Activated CD4-positive, alpha-beta memory T cell treated with anti-CD3 and anti-CD28 coated beads for 36 hours (primary cell): ENCODE measurements around the gene KRT83. TPM values are rescaled to one million over a fixed set of nuclear protein-coding genes. Genes with fewer than 3 reads are reported as not detected.
"Not testable (repeated sequence)": the region's sequence is repeated elsewhere in the genome, so short reads cannot be mapped to it uniquely, and the experiment has no call there.

Source experiments
- CTCF ChIA-PET: fragments of 350-600 bp; sonication (Branson Sonifier 250); formaldehyde crosslinking; loops from one replicate; lab custom pipeline; 2021; ENCODE audit warnings: antibody characterized with exemption, inconsistent platforms; lab: Charles Lee
- POLR2A ChIA-PET: fragments of 350-600 bp; sonication (Branson Sonifier 250); formaldehyde crosslinking; loops from one replicate; lab custom pipeline; 2021; ENCODE audit warnings: antibody characterized with exemption; lab: Charles Lee
- DNase-seq: peaks from one replicate; pipeline ENCODE4 v3.0.0-alpha.2; 2020
- H3K27ac Mint-ChIP-seq: one replicate; pipeline ENCODE4 v1.8.0; 2021; ENCODE audit warnings: mixed read lengths
- H3K27me3 Mint-ChIP-seq: one replicate; pipeline ENCODE4 v1.8.0; 2021; ENCODE audit warnings: mixed read lengths
- H3K36me3 Mint-ChIP-seq: one replicate; pipeline ENCODE4 v1.8.0; 2021; ENCODE audit warnings: mixed read lengths
- H3K4me1 Mint-ChIP-seq: one replicate; pipeline ENCODE4 v1.8.0; 2021; ENCODE audit warnings: low read depth, mixed read lengths
- H3K4me3 Mint-ChIP-seq: one replicate; pipeline ENCODE4 v1.8.0; 2021; ENCODE audit warnings: mild to moderate bottlenecking, mixed read lengths
- H3K9me3 Mint-ChIP-seq: one replicate; pipeline ENCODE4 v1.8.0; 2021; ENCODE audit warnings: mixed read lengths
- intact Hi-C: fragments of 100-400 bp; cut with micrococcal nuclease; formaldehyde crosslinking; loops from one replicate; pipeline ENCODE4 v1.15.1; 2023
- total RNA-seq, 2 experiments: library from RNA; stranded (reverse); gene quantifications; one replicate each; pipeline ENCODE4 v1.2.3, GENCODE V29; 2021

KRT83 gene
- total RNA-seq, 2 experiments from 2014 or later: not detected

- H3K9me3 Mint-ChIP-seq: no peaks in the 10 kb centered on the region
- no peak overlapping the region for H3K4me3 Mint-ChIP-seq
- H3K4me1 Mint-ChIP-seq: peaks cover 6% of the 10 kb centered on the region
- ChIA-PET POLR2A (no interaction called here), CTCF (interaction anchor here (0.6 to 1.8 kb wide), 6 partner anchors 10 to 629 kb away, joined by 3 to 4 read pairs (median 3); no protein-coding TSS in a partner anchor)
- peak; percentile 58 for DNase-seq
- intact Hi-C loops: no loop called here
- peaks cover 5% of the 10 kb centered on the region for H3K27me3 Mint-ChIP-seq
- H3K36me3 Mint-ChIP-seq: no peaks in the 10 kb centered on the region
- H3K27ac Mint-ChIP-seq: no peak overlapping the region
Observed at GRCh38 chr12:52351196-52352059, 30.2 kb upstream of the KRT83 start.

DNA sequence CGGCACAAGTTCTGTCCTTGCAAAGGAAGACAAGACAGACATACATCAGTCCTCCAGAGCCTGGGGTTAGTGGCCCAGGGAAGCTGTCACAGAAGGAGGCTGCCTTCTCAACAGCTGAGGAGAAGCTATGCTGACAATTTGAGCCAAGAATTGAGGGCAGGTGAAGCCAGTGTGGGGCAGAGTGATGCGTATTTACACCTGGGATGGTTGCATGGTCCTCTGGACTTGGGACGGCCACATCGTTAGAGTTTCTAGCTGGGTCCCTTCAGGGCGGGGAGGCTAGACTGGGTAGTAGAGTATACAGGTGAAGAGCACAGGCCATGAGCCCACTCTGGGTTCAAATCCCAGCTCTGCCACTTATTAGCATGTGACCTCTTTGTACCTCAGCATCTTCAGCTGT lies 29.6 kb upstream of the KRT83 start:
- no peaks in the 10 kb centered on the region for H3K9me3 Mint-ChIP-seq
- peaks cover 5% of the 10 kb centered on the region for H3K27me3 Mint-ChIP-seq
- intact Hi-C loops: no loop called here
- ChIA-PET CTCF (interaction anchor here (0.7 to 1.8 kb wide), 4 partner anchors 11 to 72 kb away, joined by 3 to 4 read pairs (median 3); no protein-coding TSS in a partner anchor), POLR2A (no interaction called here)
- H3K4me3 Mint-ChIP-seq: no peak overlapping the region
- no peaks in the 10 kb centered on the region for H3K36me3 Mint-ChIP-seq
- DNase-seq: no peak
- H3K4me1 Mint-ChIP-seq: peaks cover 6% of the 10 kb centered on the region
- H3K27ac Mint-ChIP-seq: no peak overlapping the region

DNA sequence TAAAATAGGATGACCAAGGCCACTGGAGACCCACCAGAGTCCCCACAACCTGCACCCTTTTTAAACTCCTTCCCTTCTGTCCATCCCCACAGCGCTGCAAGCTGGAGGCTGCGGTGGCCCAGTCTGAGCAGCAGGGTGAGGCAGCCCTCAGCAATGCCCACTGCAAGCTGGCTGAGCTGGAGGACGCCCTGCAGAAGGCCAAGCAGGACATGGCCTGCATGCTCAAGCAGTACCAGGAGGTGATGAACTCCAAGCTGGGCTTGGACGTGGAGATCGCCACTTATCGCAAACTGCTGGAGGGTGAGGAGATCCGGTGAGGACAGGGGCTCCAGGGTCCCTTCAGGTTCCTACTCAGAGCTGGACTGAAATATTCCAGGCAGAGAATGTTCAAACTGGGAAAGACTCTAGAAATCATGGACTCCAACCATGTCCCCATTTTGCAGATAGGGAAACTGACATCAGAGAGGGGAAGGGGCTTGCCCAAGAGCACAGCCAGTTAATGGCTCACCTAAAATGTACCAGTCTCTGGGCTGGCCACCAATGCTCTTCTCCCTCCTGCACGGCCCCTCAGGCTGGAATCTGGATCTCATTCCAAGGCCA lies 28.9 kb upstream of the KRT83 start:
- intact Hi-C loops: no loop called here
- CTCF ChIA-PET: interaction anchor here (0.6 to 1.3 kb wide), 3 partner anchors 35 to 427 kb away, joined by 3 read pairs; no protein-coding TSS in a partner anchor
- POLR2A ChIA-PET: no interaction called here
- H3K9me3 Mint-ChIP-seq: no peaks in the 10 kb centered on the region
- H3K4me1 Mint-ChIP-seq: peaks cover 6% of the 10 kb centered on the region
- H3K4me3 Mint-ChIP-seq: no peak overlapping the region
- no peak overlapping the region for H3K27ac Mint-ChIP-seq
- H3K36me3 Mint-ChIP-seq: no peaks in the 10 kb centered on the region
- DNase-seq: no peak
- peaks cover 5% of the 10 kb centered on the region for H3K27me3 Mint-ChIP-seq

GRCh38 chr12:52349196-52349595 lies 28.0 kb upstream of the KRT83 start:
- no peak for DNase-seq
- Mint-ChIP-seq H3K4me3 (no peak overlapping the region), H3K27ac (no peak overlapping the region), H3K4me1 (peaks cover 6% of the 10 kb centered on the region), H3K27me3 (peaks cover 4% of the 10 kb centered on the region), H3K9me3 (no peaks in the 10 kb centered on the region), H3K36me3 (no peaks in the 10 kb centered on the region)
- CTCF ChIA-PET: interaction anchor here (0.6 kb wide), 1 partner anchor 128 kb away, joined by 3 read pairs; no protein-coding TSS in a partner anchor
- intact Hi-C loops: no loop called here
- POLR2A ChIA-PET: no interaction called here

DNA sequence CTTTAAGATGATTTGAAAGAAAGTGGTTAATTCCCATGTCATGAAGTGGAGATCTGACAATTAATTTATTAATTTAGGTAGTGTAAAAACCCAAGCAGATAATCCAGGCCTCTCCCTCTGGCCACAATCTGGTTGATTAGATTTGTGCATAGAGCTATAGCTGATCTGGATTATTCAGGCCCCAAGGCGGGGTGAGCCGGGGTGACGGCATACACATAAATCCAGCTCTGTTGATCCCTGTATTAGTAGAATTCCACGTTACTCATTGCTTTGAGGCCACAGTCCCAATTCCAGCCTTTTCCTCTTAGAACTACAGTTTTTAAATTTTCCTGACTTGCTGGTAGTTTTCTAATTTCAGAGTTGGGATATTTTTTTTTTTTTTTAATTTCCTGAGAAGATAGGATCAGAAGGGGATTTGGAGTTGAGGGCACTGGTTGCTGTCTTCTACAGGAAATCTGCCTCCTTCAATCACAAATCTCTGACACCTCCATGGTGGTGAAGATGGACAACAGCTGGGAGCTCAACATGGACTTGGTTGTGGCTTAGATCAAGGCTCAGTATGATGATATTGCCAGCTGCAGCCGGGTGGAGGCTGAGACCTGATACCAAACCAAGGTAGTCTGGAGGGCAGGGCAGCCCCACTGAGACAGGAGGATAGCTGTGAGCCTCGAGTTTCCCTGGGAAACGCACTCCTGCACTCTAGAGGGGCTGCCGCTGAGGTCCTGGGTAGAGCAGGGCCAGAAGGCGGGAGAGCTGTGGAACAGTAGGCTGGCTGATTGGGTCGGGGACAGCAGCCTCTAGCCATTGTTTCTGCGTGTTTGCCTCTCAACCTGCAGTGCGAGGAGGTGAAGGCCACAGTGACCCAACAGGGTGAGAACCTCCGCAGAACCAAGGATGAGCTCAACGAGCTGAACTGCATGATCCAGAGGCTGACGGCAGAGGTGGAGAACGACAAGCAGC lies 26.6 kb upstream of the KRT83 start:
- intact Hi-C loops: no loop called here
- Mint-ChIP-seq H3K27ac (no peak overlapping the region), H3K36me3 (no peaks in the 10 kb centered on the region), H3K4me1 (peaks cover 6% of the 10 kb centered on the region), H3K9me3 (no peaks in the 10 kb centered on the region), H3K27me3 (no peaks in the 10 kb centered on the region), H3K4me3 (no peak overlapping the region)
- DNase-seq: no peak
- CTCF ChIA-PET: no interaction called here
- POLR2A ChIA-PET: interaction anchor here (0.7 kb wide), 1 partner anchor 16 kb away, joined by 3 read pairs; no protein-coding TSS in a partner anchor

- H3K4me3 Mint-ChIP-seq: no peak overlapping the region
- DNase-seq: no peak
- H3K27me3 Mint-ChIP-seq: no peaks in the 10 kb centered on the region
- no peak overlapping the region for H3K27ac Mint-ChIP-seq
- intact Hi-C loops: no loop called here
- peaks cover 4% of the 10 kb centered on the region for H3K4me1 Mint-ChIP-seq
- CTCF ChIA-PET: no interaction called here
- H3K36me3 Mint-ChIP-seq: no peaks in the 10 kb centered on the region
- H3K9me3 Mint-ChIP-seq: no peaks in the 10 kb centered on the region
- POLR2A ChIA-PET: no interaction called here
Observed at GRCh38 chr12:52347016-52347415, 25.8 kb upstream of the KRT83 start.

GRCh38 chr12:52346593-52346992 lies 25.4 kb upstream of the KRT83 start:
- no peak for DNase-seq
- Mint-ChIP-seq H3K27ac (no peak overlapping the region), H3K4me3 (no peak overlapping the region), H3K27me3 (peaks cover 2% of the 10 kb centered on the region), H3K9me3 (no peaks in the 10 kb centered on the region), H3K4me1 (peaks cover under 1% of the 10 kb centered on the region), H3K36me3 (no peaks in the 10 kb centered on the region)
- ChIA-PET CTCF (no interaction called here), POLR2A (no interaction called here)
- intact Hi-C loops: no loop called here

DNA sequence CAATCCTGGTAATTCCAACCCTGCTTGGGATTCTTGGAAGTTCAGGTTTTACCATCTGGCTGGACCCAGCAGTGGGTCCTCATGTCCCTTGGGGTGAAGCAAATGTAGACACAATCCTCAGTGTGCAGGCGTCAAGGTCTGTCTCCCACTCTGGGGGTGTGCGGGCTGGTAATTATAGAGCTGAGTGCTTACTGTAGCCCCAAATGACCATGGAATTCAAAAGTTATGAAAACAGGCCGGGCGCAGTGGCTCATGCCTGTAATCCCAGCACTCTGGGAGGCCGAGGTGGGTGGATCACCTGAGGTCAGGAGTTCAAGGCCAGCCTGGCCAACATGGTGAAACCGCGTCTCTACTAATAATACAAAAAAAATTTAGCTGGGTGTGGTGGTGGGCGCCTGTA lies 23.8 kb upstream of the KRT83 start:
- intact Hi-C loops, H3K36me3 Mint-ChIP-seq, H3K4me3 Mint-ChIP-seq, POLR2A ChIA-PET, H3K9me3 Mint-ChIP-seq, H3K4me1 Mint-ChIP-seq, H3K27me3 Mint-ChIP-seq, H3K27ac Mint-ChIP-seq, DNase-seq: not testable (repeated sequence)
- CTCF ChIA-PET: interaction anchor here (1.4 kb wide), 1 partner anchor 539 kb away, joined by 3 read pairs; no protein-coding TSS in a partner anchor

- ChIA-PET CTCF (interaction anchor here (1.4 kb wide), 1 partner anchor 540 kb away, joined by 3 read pairs; no protein-coding TSS in a partner anchor), POLR2A (no interaction called here)
- Mint-ChIP-seq H3K27me3 (peaks cover 2% of the 10 kb centered on the region), H3K36me3 (no peaks in the 10 kb centered on the region), H3K9me3 (no peaks in the 10 kb centered on the region), H3K4me1 (no peaks in the 10 kb centered on the region), H3K4me3 (no peak overlapping the region), H3K27ac (no peak overlapping the region)
- intact Hi-C loops: no loop called here
- DNase-seq: no peak
Observed at GRCh38 chr12:52344111-52344510, 22.9 kb upstream of the KRT83 start.

GRCh38 chr12:52343550-52343949 lies 22.4 kb upstream of the KRT83 start:
- intact Hi-C loops: no loop called here
- ChIA-PET CTCF (no interaction called here), POLR2A (no interaction called here)
- H3K9me3 Mint-ChIP-seq: no peaks in the 10 kb centered on the region
- H3K4me3 Mint-ChIP-seq: no peak overlapping the region
- H3K4me1 Mint-ChIP-seq: no peaks in the 10 kb centered on the region
- H3K36me3 Mint-ChIP-seq: no peaks in the 10 kb centered on the region
- no peak overlapping the region for H3K27ac Mint-ChIP-seq
- peaks cover 6% of the 10 kb centered on the region for H3K27me3 Mint-ChIP-seq
- no peak for DNase-seq

DNA sequence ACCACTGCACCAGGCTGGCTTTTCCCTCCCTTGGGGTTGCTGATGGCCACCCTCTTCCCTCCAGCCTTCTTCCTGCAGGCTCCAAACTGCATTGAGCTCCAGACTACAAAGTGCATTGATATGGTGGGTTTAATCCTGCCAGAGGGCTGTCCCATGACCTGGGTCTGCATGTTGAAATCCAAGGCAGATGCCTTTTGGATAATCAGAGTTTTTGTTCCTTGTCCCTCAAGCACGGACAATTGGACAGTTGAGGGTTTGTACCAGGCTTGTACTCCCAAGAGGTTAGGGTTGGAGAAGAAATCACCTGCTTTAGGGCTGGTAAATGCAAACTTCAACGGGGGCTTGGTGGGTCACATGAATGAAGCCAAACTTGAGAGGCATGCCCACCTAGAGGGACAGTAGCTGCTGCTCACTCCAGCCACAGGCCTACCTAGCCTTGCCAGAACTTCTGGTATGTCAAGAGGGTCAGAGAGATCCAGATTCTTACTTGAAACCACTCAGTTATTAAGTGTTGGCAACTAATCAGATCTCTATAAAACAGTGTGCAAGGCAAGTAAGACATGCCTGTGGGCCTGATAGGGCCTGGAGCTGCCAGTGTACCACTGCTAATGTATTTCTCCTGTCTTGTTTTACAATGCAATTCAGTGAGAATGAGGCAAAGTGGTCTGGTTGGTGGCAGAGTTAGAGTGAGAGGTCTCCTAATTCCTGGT lies 21.7 kb upstream of the KRT83 start:
- DNase-seq: no peak
- H3K4me1 Mint-ChIP-seq: no peaks in the 10 kb centered on the region
- H3K36me3 Mint-ChIP-seq: no peaks in the 10 kb centered on the region
- intact Hi-C loops: no loop called here
- peaks cover 6% of the 10 kb centered on the region for H3K27me3 Mint-ChIP-seq
- no peaks in the 10 kb centered on the region for H3K9me3 Mint-ChIP-seq
- CTCF ChIA-PET: no interaction called here
- POLR2A ChIA-PET: no interaction called here
- H3K4me3 Mint-ChIP-seq: no peak overlapping the region
- H3K27ac Mint-ChIP-seq: no peak overlapping the region
